Thyroid gland (tissue), 4 donors: ENCODE measurements around the gene OLFML2B. TPM values are rescaled to one million over a fixed set of nuclear protein-coding genes. Genes with fewer than 3 reads are reported as not detected.

Source experiments
- DNase-seq, 2 donors: peaks; one replicate each; pipeline ENCODE4 v3.0.0-alpha.2; 2019
- H3K27ac ChIP-seq, 3 donors: fragments of 200-600 bp; sonication (generic); 1 replicate in 2 of 3; 2 replicates in 1 of 3; pipeline ENCODE4 v1.5.1; 2016 to 2019; ENCODE audit warnings: mild to moderate bottlenecking in 1 of 3, moderate library complexity in 1 of 3
- H3K27me3 ChIP-seq: fragments of 200-600 bp; sonication (generic); one replicate; pipeline ENCODE4 v1.5.1; 2019
- H3K36me3 ChIP-seq, 2 donors: fragments of 200-600 bp; sonication (generic); one replicate each; pipeline ENCODE4 v1.5.1; 2016 to 2019
- H3K4me1 ChIP-seq, 2 donors: fragments of 200-600 bp; sonication (generic); one replicate each; pipeline ENCODE4 v1.5.1; 2017 to 2019
- H3K4me3 ChIP-seq, 3 donors: fragments of 200-600 bp; sonication (generic); replicated peaks in 1 of 3; 1 replicate in 2 of 3; 2 replicates in 1 of 3; pipeline ENCODE4 v1.5.1; 2016; ENCODE audit warnings: mild to moderate bottlenecking in 1 of 3
- H3K9me3 ChIP-seq: fragments of 200-600 bp; sonication (generic); one replicate; pipeline ENCODE4 v1.5.1; 2017
- POLR2A ChIP-seq, 2 donors: fragments of 450-650 bp; IDR thresholded peaks; one replicate each; pipeline ENCODE4 v1.6.1; 2017; ENCODE audit warnings: antibody characterized with exemption in 2 of 2, mild to moderate bottlenecking in 2 of 2, moderate library complexity in 1 of 2
- WGBS, 2 donors: methylation state at CpG; one replicate each; pipeline ENCODE4 v1.1.5; 2017; 5-methylcytosine and 5-hydroxymethylcytosine counted together
- intact Hi-C: fragments of 100-400 bp; cut with DNase I; formaldehyde crosslinking; loops from one replicate; pipeline ENCODE4 v1.15.1; 2023
- total RNA-seq, 4 donors: library from RNA; depleted of rRNA; stranded (reverse); fragments of >200 nt; gene quantifications; one replicate each; pipeline ENCODE4 v1.2.3, GENCODE V29; 2016
- TF ChIP-seq, protein P1 (sequence below), 6 experiments: fragments of 200-600 bp in 3 of 6; fragments of 450-650 bp in 3 of 6; sonication (generic) in 3 of 6; IDR thresholded peaks; one replicate each; pipeline ENCODE4 v1.5.1; 2016 to 2019; ENCODE audit warnings: antibody characterized with exemption in 6 of 6, mild to moderate bottlenecking in 2 of 6, inconsistent platforms in 1 of 6, moderate library complexity in 1 of 6

The OLFML2B gene
- total RNA-seq, 4 donors from 2014 or later = 8.0 to 18.4 (median 12.9) TPM

DNA sequence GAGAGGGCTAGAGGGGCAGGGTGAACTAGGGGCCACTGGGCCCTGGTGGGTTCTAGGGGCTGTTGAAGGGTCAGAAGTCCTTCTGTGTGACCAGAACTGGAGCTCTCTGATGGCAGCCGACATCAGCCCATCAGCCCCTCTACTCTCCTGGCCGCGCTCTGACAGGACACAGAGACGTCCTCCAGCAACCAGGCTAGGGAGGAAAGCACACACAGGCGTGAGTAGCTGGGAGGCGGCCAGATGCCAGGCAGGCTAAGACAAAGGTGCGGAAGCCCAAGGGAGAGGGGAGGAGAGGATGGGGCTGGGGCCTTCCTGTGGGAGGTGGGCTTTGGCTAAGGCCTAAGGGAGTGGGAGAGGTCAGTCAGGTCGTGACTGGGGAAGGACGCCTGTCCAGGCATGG, 50.8 kb downstream of the OLFML2B start:
- Histone ChIP-seq H3K36me3 (no peaks in the 10 kb centered on the region), H3K27ac (no peak overlapping the region), H3K27me3 (no peaks in the 10 kb centered on the region), H3K9me3 (no peaks in the 10 kb centered on the region), H3K4me3 (no peak overlapping the region), H3K4me1 (peaks cover 0 to 7% of the 10 kb centered on the region in 2 donors)
- WGBS, 2 donors = 82 to 87% methylated on average over 9 of the region's 9 CpGs
- no peak for DNase-seq
- TF ChIP-seq POLR2A (IDR thresholded peaks at IDR 0.05) = no peak
- TF ChIP-seq, protein P1, sequence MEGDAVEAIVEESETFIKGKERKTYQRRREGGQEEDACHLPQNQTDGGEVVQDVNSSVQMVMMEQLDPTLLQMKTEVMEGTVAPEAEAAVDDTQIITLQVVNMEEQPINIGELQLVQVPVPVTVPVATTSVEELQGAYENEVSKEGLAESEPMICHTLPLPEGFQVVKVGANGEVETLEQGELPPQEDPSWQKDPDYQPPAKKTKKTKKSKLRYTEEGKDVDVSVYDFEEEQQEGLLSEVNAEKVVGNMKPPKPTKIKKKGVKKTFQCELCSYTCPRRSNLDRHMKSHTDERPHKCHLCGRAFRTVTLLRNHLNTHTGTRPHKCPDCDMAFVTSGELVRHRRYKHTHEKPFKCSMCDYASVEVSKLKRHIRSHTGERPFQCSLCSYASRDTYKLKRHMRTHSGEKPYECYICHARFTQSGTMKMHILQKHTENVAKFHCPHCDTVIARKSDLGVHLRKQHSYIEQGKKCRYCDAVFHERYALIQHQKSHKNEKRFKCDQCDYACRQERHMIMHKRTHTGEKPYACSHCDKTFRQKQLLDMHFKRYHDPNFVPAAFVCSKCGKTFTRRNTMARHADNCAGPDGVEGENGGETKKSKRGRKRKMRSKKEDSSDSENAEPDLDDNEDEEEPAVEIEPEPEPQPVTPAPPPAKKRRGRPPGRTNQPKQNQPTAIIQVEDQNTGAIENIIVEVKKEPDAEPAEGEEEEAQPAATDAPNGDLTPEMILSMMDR (IDR thresholded peaks at IDR 0.05) = no peak
- intact Hi-C loops = no loop called here

DNA sequence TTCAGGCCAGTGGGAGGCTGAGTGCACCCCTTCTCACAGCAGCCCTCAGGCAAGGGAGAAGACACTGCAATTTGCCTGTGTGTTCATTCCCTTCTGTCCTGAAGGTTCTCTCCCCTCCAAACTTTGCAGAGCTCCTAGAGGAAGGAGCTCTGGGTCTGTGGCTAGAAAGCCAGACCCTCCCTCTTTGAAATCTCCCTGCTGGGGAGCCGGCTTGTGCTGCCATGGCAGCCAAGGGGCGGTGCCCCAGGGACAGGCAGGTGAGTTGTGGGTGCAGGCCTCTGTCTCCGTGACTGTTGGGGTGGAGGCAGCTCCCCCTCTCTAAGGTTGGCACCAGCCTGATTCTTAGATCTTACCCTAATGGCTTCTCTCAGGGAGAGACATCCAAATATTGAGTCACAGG, 53.0 kb downstream of the OLFML2B start:
- Histone ChIP-seq H3K4me1 (peaks cover 0 to 7% of the 10 kb centered on the region in 2 donors), H3K4me3 (no peak overlapping the region), H3K36me3 (no peaks in the 10 kb centered on the region), H3K27me3 (no peaks in the 10 kb centered on the region), H3K9me3 (no peaks in the 10 kb centered on the region), H3K27ac (no peak overlapping the region)
- WGBS, 2 donors = 63 to 67% methylated on average over 3 of the region's 3 CpGs
- intact Hi-C loops = no loop called here
- no peak for DNase-seq
- no peak for TF ChIP-seq POLR2A (IDR thresholded peaks at IDR 0.05)
- TF ChIP-seq, protein P1 (IDR thresholded peaks at IDR 0.05) = no peak

DNA sequence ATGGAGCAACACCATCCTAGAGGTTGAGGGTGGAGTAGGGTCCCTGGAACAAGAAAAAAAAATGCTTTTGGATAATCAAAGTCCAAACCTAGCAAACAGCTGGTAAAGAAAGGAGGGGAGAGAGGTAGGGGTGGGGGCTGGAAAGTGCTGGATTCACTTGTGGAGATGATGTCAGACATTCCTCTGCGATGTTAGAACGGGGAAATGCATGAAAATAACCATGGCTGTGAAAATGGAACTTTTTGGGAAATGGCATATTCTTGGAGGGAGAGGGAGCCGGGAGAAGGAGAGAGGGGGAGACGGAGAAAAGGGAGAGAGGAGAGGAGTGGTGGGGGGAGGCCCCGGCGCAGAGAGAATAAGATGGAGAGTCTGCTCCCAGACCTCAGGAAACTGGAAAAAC, 53.6 kb downstream of the OLFML2B start:
- no peak overlapping the region for H3K4me3 ChIP-seq
- H3K27me3 ChIP-seq = no peaks in the 10 kb centered on the region
- no peak overlapping the region for H3K27ac ChIP-seq
- H3K9me3 ChIP-seq = no peaks in the 10 kb centered on the region
- DNase-seq = no peak
- H3K36me3 ChIP-seq = no peaks in the 10 kb centered on the region
- H3K4me1 ChIP-seq = peaks cover 0 to 7% of the 10 kb centered on the region in 2 donors
- 73 to 81% methylated on average over 6 of the region's 6 CpGs for WGBS, 2 donors
- TF ChIP-seq, protein P1 (IDR thresholded peaks at IDR 0.05) = no peak
- no peak for TF ChIP-seq POLR2A (IDR thresholded peaks at IDR 0.05)
- intact Hi-C loops = no loop called here

DNA sequence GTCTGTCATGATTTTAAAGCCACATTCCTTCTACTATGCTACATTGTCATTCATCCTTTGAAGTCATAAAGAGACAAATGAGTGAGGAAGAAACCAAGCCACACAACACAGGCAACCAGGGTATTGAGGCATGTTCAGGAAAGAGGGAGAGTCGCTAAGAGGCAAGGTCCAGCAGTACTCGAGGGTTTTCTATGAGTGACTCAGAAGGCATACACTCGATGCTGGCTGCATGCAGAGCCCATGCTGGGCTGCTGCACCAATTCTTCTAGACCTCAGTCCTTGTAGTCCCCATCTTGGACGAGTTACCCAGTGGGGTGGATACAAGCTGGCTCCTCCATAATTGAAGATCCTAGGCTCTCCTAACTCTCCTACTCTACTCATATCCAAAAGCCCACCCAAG, 57.6 kb downstream of the OLFML2B start:
- H3K4me1 ChIP-seq = peaks cover 0 to 5% of the 10 kb centered on the region in 2 donors
- no peaks in the 10 kb centered on the region for H3K27me3 ChIP-seq
- no peak for DNase-seq
- intact Hi-C loops = no loop called here
- H3K36me3 ChIP-seq = no peaks in the 10 kb centered on the region
- 70 to 90% methylated on average over 4 of the region's 4 CpGs for WGBS, 2 donors
- H3K4me3 ChIP-seq = no peak overlapping the region
- no peak overlapping the region for H3K27ac ChIP-seq
- no peaks in the 10 kb centered on the region for H3K9me3 ChIP-seq
- no peak for TF ChIP-seq POLR2A (IDR thresholded peaks at IDR 0.05)
- TF ChIP-seq, protein P1 (IDR thresholded peaks at IDR 0.05) = no peak

DNA sequence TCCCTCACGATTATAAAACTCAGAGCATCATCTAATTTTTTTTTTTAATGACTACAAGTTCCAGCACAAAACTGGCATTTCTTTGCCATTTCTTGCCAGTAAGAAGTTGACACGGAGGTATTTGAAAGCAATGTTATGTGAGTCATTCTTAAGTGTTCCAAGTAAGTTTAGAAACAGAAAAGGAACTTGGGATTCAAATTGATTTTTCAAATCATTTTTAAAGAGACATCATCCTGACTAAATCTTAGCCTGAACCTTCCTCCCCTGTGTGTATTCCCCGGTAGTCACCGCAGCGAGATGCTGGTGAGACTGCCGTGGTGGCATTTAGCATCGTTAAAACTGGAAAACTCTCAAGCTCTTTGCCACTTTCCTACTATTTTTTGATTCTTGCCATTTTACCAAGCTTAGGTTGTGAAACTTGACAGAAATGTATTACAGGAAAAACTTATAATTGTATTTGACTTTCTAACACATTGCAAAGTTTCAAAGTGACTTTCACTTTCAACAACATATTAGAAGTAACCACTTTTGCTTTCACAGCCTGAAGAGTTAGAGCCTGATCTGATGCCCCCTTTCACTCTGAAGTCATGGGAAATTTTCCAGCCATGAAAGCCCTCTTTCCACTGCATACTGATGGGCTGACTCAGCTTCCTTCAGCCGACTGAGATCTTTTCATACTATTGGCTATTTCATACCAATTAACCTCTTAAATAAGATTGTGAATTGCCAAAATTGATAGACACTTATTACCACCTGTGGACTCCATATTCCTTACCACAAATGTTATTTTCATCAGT, 61.4 kb downstream of the OLFML2B start:
- 61 to 74% methylated on average over 8 of the region's 8 CpGs for WGBS, 2 donors
- no peaks in the 10 kb centered on the region for H3K27me3 ChIP-seq
- peaks cover 4 to 8% of the 10 kb centered on the region in 2 donors for H3K36me3 ChIP-seq
- intact Hi-C loops = no loop called here
- TF ChIP-seq, protein P1 (IDR thresholded peaks at IDR 0.05) = no peak
- TF ChIP-seq POLR2A (IDR thresholded peaks at IDR 0.05) = no peak
- H3K9me3 ChIP-seq = no peaks in the 10 kb centered on the region
- no peak for DNase-seq
- peaks cover 0 to 5% of the 10 kb centered on the region in 2 donors for H3K4me1 ChIP-seq
- no peak overlapping the region for H3K4me3 ChIP-seq
- H3K27ac ChIP-seq = peak overlapping the region in 2 of 3 donors; percentile 2 to 29
